K562 (cell line): ENCODE results near the gene MUC5B. TPM values are rescaled to one million over a fixed set of nuclear protein-coding genes. Genes with fewer than 3 reads are reported as not detected.

Experiments used
- ATAC-seq: fragments of 200-7000 bp; cut with Tn5 transposase; 3 replicates; pipeline ENCODE4 v1.9.1; 2020; ENCODE audit warnings: moderate library complexity
- BruUV-seq: library from RNA; stranded (reverse); fragments of 400-500 nt; replicated peaks from 2 replicates; lab custom pipeline; 2021; lab: Mats Ljungman, UMichigan
- CTCF ChIA-PET: fragments of 300-600 bp; formaldehyde crosslinking; extraction: SDS; loops from one replicate; lab custom pipeline; 2021; ENCODE audit warnings: low intra/inter-chr PET ratio; lab: Yijun Ruan, JAX
- POLR2A ChIA-PET: fragments of 300-600, 350-650 bp; sonication (Branson Sonifier 250); formaldehyde crosslinking; extraction: SDS; loops from one replicate; lab custom pipeline; 2021; ENCODE audit warnings: antibody characterized with exemption, inconsistent platforms; lab: Yijun Ruan, JAX
- DNase-seq, 4 experiments: peaks; one replicate each; pipeline versions ENCODE4 v3.0.0 to v3.0.0-alpha.2; 2011 to 2018; ENCODE audit warnings: low spot score in 3 of 4, mixed read lengths in 3 of 4; ENCODE audit errors: extremely low read depth in 1 of 4
- FAIRE-seq: peaks from 2 replicates; lab custom pipeline; 2011; peaks lifted over from hg19 to GRCh38; lab: Jason Lieb, UNC
- H2AFZ ChIP-seq: 2 replicates; pipeline ENCODE4 v1.6.0; 2011; ENCODE audit warnings: low read depth, low read length, control low read depth, inconsistent platforms
- H3K27ac ChIP-seq: fragments of 200-600 bp; 3 replicates; pipeline ENCODE4 v1.8.0; 2011; ENCODE audit warnings: low read depth, mild to moderate bottlenecking, control low read depth, inconsistent platforms, low read length, moderate library complexity, mixed read lengths; ENCODE audit errors: extremely low read depth
- H3K27me3 ChIP-seq, 2 experiments: fragments of 300-600 bp in 1 of 2; 2 replicates in 1 of 2; 3 replicates in 1 of 2; pipeline versions ENCODE4 v1.6.0 to v1.8.0; 2011; ENCODE audit warnings: inconsistent platforms in 2 of 2, low read length in 2 of 2, mild to moderate bottlenecking in 1 of 2, mixed read lengths in 1 of 2, moderate library complexity in 1 of 2; ENCODE audit not compliant: control insufficient read depth in 2 of 2, insufficient read depth in 2 of 2
- H3K36me3 ChIP-seq: fragments of 300-600 bp; 3 replicates; pipeline ENCODE4 v1.8.0; 2011; ENCODE audit warnings: mild to moderate bottlenecking, low read length, inconsistent platforms; ENCODE audit not compliant: control insufficient read depth, insufficient read depth
- H3K4me1 ChIP-seq, 2 experiments: fragments of 200-600 bp in 1 of 2; replicated peaks in 1 of 2; 2 replicates in 1 of 2; 3 replicates in 1 of 2; pipeline versions ENCODE4 v1.5.1 to v1.8.0; 2011; ENCODE audit warnings: inconsistent platforms in 2 of 2, low read length in 2 of 2, mild to moderate bottlenecking in 1 of 2, mixed read lengths in 1 of 2, moderate library complexity in 1 of 2; ENCODE audit not compliant: control insufficient read depth in 2 of 2, insufficient read depth in 2 of 2
- H3K4me2 ChIP-seq: 2 replicates; pipeline ENCODE4 v1.6.1; 2011; ENCODE audit warnings: low read length, control low read depth, inconsistent platforms, mixed read lengths; ENCODE audit not compliant: insufficient read depth
- H3K4me3 ChIP-seq: fragments of 200-600 bp; sonication (generic), shearing (Covaris generic); 2 replicates; pipeline ENCODE4 v1.5.1; 2016; ENCODE audit warnings: control low read depth, inconsistent platforms
- H3K79me2 ChIP-seq: fragments of 200-600 bp; 3 replicates; pipeline ENCODE4 v1.8.0; 2011; ENCODE audit warnings: low read length, inconsistent platforms; ENCODE audit not compliant: control insufficient read depth, insufficient read depth
- H3K9ac ChIP-seq, 2 experiments: 2 replicates each; pipeline versions ENCODE4 v1.6.0 to v1.6.1; 2011; ENCODE audit warnings: low read depth in 2 of 2, low read length in 2 of 2, control low read depth in 1 of 2, inconsistent platforms in 1 of 2, mild to moderate bottlenecking in 1 of 2, mixed read lengths in 1 of 2; ENCODE audit not compliant: insufficient read depth in 1 of 2
- H3K9me1 ChIP-seq: one replicate; pipeline ENCODE4 v1.6.0; 2011; ENCODE audit warnings: inconsistent platforms, mild to moderate bottlenecking, low read length, moderate library complexity; ENCODE audit not compliant: control insufficient read depth, insufficient read depth
- H3K9me3 ChIP-seq: replicated peaks from 2 replicates; pipeline ENCODE4 v1.5.1; 2011; ENCODE audit warnings: low read depth, low read length, inconsistent platforms; ENCODE audit not compliant: control insufficient read depth, insufficient read depth
- H4K20me1 ChIP-seq: replicated peaks from 2 replicates; pipeline ENCODE4 v1.6.1; 2011; ENCODE audit warnings: low read length, inconsistent platforms, mixed read lengths; ENCODE audit not compliant: control insufficient read depth, insufficient read depth
- PCBP1 ChIP-seq: fragments of 200-400 bp; formaldehyde crosslinking; IDR thresholded peaks from 2 replicates; pipeline ENCODE4 v1.6.1; 2018; ENCODE audit warnings: mild to moderate bottlenecking, low read depth, low read length; ENCODE audit not compliant: poor library complexity, severe bottlenecking
- POU5F1 ChIP-seq: fragments of 150-350 bp; IDR thresholded peaks from 2 replicates; pipeline ENCODE4 v1.6.1; 2014; ENCODE audit warnings: borderline replicate concordance, low read length, low read depth, mild to moderate bottlenecking; ENCODE audit not compliant: partially characterized antibody
- ZFP30 ChIP-seq: fragments of 250-450 bp; sonication (Bioruptor Pico); IDR thresholded peaks from 2 replicates; pipeline ENCODE4 v1.8.0; 2022; ENCODE audit warnings: moderate library complexity, mild to moderate bottlenecking, inconsistent platforms, borderline replicate concordance
- WGBS: fragments of 100-300 bp; shearing (Covaris generic); methylation state at CpG from one replicate; pipeline ENCODE4 v1.1.6; 2016; ENCODE audit warnings: low coverage, mixed read lengths; ENCODE audit not compliant: insufficient coverage; ENCODE audit errors: missing lambda C conversion rate; 5-methylcytosine and 5-hydroxymethylcytosine counted together
- in situ Hi-C: fragments of 300-500 bp; cut with MboI; formaldehyde crosslinking; loops from 4 replicates; pipeline ENCODE4 v1.15.0; 2018; ENCODE audit warnings: inconsistent platforms, mixed read lengths
- intact Hi-C: fragments of 100-400 bp; cut with micrococcal nuclease; formaldehyde crosslinking; loops from 2 replicates; pipeline ENCODE4 v1.14.2; 2022
- polyA plus RNA-seq, 8 experiments: library from polyadenylated mRNA; depleted of rRNA in 4 of 8; stranded (reverse) in 5 of 8; unstranded in 3 of 8; fragments of >200 nt; fragmentation: Nextera tagmentation in 2 of 8; fragmentation: Illumina TruSeq in 1 of 8; extraction: Ambion mirVana in 2 of 8; extraction: Trizol in 1 of 8; gene quantifications; 2 replicates each; pipeline versions ENCODE4 v1.2.1 to v1.2.3, GENCODE V29; 2011 to 2014; ENCODE audit warnings: inconsistent platforms in 1 of 8, missing spikeins in 1 of 8
- total RNA-seq, 7 experiments: library from RNA; depleted of rRNA in 6 of 7; stranded (reverse); fragments of >200 nt in 6 of 7; fragmentation: Illumina TruSeq in 2 of 7; extraction: Trizol in 2 of 7; gene quantifications; 2 replicates each; pipeline versions ENCODE4 v1.2.1 to v1.2.3, GENCODE V29; 2011 to 2021; ENCODE audit warnings: low replicate concordance in 1 of 7

Gene MUC5B
- total and polyA plus RNA-seq, 9 of the 15 experiments (the other 6 are each of a cell fraction or from before 2014, with no cell fraction given), result 0.04 to 0.95 TPM; not detected in 7

DNA sequence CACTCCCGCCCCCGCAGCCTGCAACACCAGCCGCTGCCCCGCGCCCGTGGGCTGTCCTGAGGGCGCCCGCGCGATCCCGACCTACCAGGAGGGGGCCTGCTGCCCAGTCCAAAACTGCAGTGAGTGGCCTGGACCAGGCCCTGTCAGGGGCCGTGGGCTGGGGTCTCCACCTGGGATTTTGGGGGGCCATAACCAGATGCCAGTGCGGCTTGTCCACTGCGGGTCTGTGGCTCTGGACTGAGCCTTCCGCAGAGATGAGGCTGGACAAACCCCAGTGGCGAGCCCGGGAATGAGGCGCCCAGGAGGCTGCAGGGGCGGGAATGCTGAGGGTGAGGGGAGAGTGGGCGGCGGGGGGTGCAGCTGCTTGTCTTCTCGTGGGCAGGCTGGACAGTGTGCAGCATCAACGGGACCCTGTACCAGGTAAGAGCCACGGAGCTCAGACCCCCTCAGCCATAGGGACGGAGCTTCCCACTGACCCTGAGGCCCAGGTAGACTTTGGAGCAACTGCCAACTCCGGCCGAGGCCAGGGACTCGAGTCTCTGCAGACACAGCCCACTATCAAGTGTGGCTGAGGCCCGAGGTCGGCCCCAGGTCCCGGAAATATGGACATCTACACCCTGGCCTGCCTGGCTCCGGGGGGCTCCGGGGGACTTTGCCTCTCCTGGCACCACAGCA is 24.8 kb upstream of the MUC5B start:
- no peak overlapping the region for H3K9ac ChIP-seq
- ATAC-seq, result no peak
- ChIA-PET POLR2A (no interaction called here), CTCF (no interaction called here)
- 2% methylated on average over 28 of the region's 33 CpGs for WGBS
- no peaks in the 10 kb centered on the region for H3K79me2 ChIP-seq
- H3K4me2 ChIP-seq, result no peak overlapping the region
- H2AFZ ChIP-seq, result no peak overlapping the region
- H3K4me1 ChIP-seq, result peaks cover 0 to 50% of the 10 kb centered on the region in 2 experiments; a peak in 2 of 5 replicates
- H3K27me3 ChIP-seq, result peaks cover 8 to 42% of the 10 kb centered on the region in 2 experiments; a peak in 4 of 5 replicates
- peaks cover 13% of the 10 kb centered on the region; the same call in 1 of the 2 replicates for H4K20me1 ChIP-seq
- H3K9me3 ChIP-seq, result no peaks in the 10 kb centered on the region
- in situ Hi-C loops, result no loop called here
- BruUV-seq, result no TSS peak
- H3K9me1 ChIP-seq, result no peaks in the 10 kb centered on the region
- intact Hi-C loops, result no loop called here
- no peaks in the 10 kb centered on the region for H3K36me3 ChIP-seq
- no peak overlapping the region for H3K27ac ChIP-seq
- peak in 1 of 4 experiments; percentile 2 for DNase-seq
- H3K4me3 ChIP-seq, result no peak overlapping the region
- TF ChIP-seq PCBP1, result peak; percentile 26
- no peak for TF ChIP-seq POU5F1
- no peak for TF ChIP-seq ZFP30 (CRISPR knock-in tag)
- no peak for FAIRE-seq
